Loucy (cell line): ENCODE data around the gene GRK2.
A peak's percentile ranks its signal among the peaks of the same experiment; 100 is the strongest.

Experiments
- H2AFZ ChIP-seq: fragments of 200-600 bp; sonication (generic); 2 replicates; pipeline ENCODE4 v1.6.0; 2016; ENCODE audit warnings: antibody characterized with exemption, mild to moderate bottlenecking, low read length, moderate library complexity
- H3F3A ChIP-seq: fragments of 200-600 bp; 2 replicates; pipeline ENCODE4 v1.6.0; 2016; ENCODE audit warnings: antibody characterized with exemption, low read depth, mild to moderate bottlenecking
- H3K27me3 ChIP-seq: fragments of 200-600 bp; sonication (generic); 2 replicates; pipeline ENCODE4 v1.6.1; 2014; ENCODE audit warnings: low read length, mild to moderate bottlenecking; ENCODE audit not compliant: insufficient read depth, poor library complexity, severe bottlenecking
- H3K36me3 ChIP-seq: fragments of 200-600 bp; sonication (generic); 2 replicates; pipeline ENCODE4 v1.6.1; 2016; ENCODE audit warnings: low read length; ENCODE audit not compliant: insufficient read depth
- H3K4me1 ChIP-seq: fragments of 200-600 bp; sonication (generic); 2 replicates; pipeline ENCODE4 v1.5.1; 2014; ENCODE audit warnings: low read length, mild to moderate bottlenecking; ENCODE audit not compliant: insufficient read depth, poor library complexity, severe bottlenecking
- H3K4me2 ChIP-seq: fragments of 200-600 bp; sonication (generic); 2 replicates; pipeline ENCODE4 v1.6.0; 2014; ENCODE audit warnings: antibody characterized with exemption, low read length, low read depth, mild to moderate bottlenecking; ENCODE audit not compliant: poor library complexity, severe bottlenecking
- H3K4me3 ChIP-seq: fragments of 200-600 bp; sonication (generic); 2 replicates; pipeline ENCODE4 v1.5.1; 2014; ENCODE audit warnings: low read length, mild to moderate bottlenecking, mixed read lengths; ENCODE audit not compliant: poor library complexity, severe bottlenecking
- H3K79me2 ChIP-seq: fragments of 200-600 bp; sonication (generic); 2 replicates; pipeline ENCODE4 v1.6.1; 2014; ENCODE audit warnings: low read length; ENCODE audit not compliant: insufficient read depth
- H3K9ac ChIP-seq: fragments of 200-600 bp; sonication (generic); 2 replicates; pipeline ENCODE4 v1.6.0; 2014; ENCODE audit warnings: mild to moderate bottlenecking, low read depth, low read length, moderate library complexity; ENCODE audit not compliant: poor library complexity, severe bottlenecking
- H3K9me2 ChIP-seq: fragments of 200-600 bp; sonication (generic); replicated peaks from 2 replicates; pipeline ENCODE4 v1.6.1; 2016; ENCODE audit warnings: low read depth, low read length, mixed read lengths
- H3K9me3 ChIP-seq: fragments of 200-600 bp; sonication (generic); 2 replicates; pipeline ENCODE4 v1.6.1; 2014; ENCODE audit warnings: mild to moderate bottlenecking, antibody characterized with exemption, low read length, low read depth; ENCODE audit not compliant: insufficient read depth
- H4K20me1 ChIP-seq: fragments of 200-600 bp; sonication (generic); 2 replicates; pipeline ENCODE4 v1.6.0; 2014; ENCODE audit warnings: antibody characterized with exemption, low read length, mild to moderate bottlenecking; ENCODE audit not compliant: insufficient read depth, poor library complexity, severe bottlenecking
- EZH2phosphoT487 ChIP-seq: fragments of 200-600 bp; IDR thresholded peaks from 2 replicates; pipeline ENCODE4 v1.6.1; 2018; ENCODE audit warnings: antibody characterized with exemption, mild to moderate bottlenecking, moderate library complexity, borderline replicate concordance
- TF ChIP-seq, protein P1 (sequence below): fragments of 200-600 bp; sonication (generic); conservative IDR thresholded peaks from 2 replicates; pipeline ENCODE4 v1.5.1; 2014; ENCODE audit warnings: mild to moderate bottlenecking, antibody characterized with exemption, low read length

The GRK2 gene

GRCh38 chr11:67293090-67293489 lies 26.8 kb downstream of the GRK2 start:
- peak overlapping the region; percentile 21 for H3K4me2 ChIP-seq

DNA sequence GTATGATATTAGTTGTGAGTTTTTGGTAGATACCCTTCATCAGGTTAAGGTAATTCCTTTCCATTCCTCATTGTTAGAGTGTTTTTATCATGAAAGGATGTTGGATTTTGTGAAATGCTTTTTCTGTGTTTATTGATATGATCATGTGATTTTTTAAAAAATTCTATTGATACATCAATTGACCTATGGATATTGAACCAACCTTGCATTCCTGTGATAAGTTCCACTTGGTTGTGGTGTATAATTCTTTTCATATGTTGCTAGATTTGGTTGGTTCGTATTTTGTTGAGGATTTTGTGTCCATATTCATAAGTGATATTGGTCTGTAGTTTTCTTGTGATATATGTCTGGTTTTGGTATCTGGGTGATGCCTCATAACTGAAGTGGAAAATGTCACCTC lies 29.6 kb downstream of the GRK2 start:
- no peak overlapping the region for H3K4me3 ChIP-seq
- no peak overlapping the region for H2AFZ ChIP-seq
- H3F3A ChIP-seq: no peaks in the 10 kb centered on the region
- H3K27me3 ChIP-seq: no peaks in the 10 kb centered on the region
- no peak overlapping the region for H3K4me2 ChIP-seq
- peaks cover 6% of the 10 kb centered on the region for H3K9me3 ChIP-seq
- H3K36me3 ChIP-seq: peaks cover 42% of the 10 kb centered on the region
- peaks cover 17% of the 10 kb centered on the region for H4K20me1 ChIP-seq
- H3K79me2 ChIP-seq: peaks cover 55% of the 10 kb centered on the region
- TF ChIP-seq, protein P1, sequence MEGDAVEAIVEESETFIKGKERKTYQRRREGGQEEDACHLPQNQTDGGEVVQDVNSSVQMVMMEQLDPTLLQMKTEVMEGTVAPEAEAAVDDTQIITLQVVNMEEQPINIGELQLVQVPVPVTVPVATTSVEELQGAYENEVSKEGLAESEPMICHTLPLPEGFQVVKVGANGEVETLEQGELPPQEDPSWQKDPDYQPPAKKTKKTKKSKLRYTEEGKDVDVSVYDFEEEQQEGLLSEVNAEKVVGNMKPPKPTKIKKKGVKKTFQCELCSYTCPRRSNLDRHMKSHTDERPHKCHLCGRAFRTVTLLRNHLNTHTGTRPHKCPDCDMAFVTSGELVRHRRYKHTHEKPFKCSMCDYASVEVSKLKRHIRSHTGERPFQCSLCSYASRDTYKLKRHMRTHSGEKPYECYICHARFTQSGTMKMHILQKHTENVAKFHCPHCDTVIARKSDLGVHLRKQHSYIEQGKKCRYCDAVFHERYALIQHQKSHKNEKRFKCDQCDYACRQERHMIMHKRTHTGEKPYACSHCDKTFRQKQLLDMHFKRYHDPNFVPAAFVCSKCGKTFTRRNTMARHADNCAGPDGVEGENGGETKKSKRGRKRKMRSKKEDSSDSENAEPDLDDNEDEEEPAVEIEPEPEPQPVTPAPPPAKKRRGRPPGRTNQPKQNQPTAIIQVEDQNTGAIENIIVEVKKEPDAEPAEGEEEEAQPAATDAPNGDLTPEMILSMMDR: no peak
- TF ChIP-seq EZH2phosphoT487: no peak
- no peak overlapping the region for H3K9ac ChIP-seq
- peaks cover 15% of the 10 kb centered on the region for H3K4me1 ChIP-seq
- no peaks in the 10 kb centered on the region for H3K9me2 ChIP-seq

More at GRCh38 chr11:67293090-67293489, 26.8 kb downstream of the GRK2 start:
- Histone ChIP-seq H3K36me3 (peaks cover 18% of the 10 kb centered on the region), H3K4me1 (peaks cover 26% of the 10 kb centered on the region), H2AFZ (no peak overlapping the region), H3K4me3 (no peak overlapping the region), H3K27me3 (no peaks in the 10 kb centered on the region), H3K9ac (no peak overlapping the region), H3K79me2 (peaks cover 69% of the 10 kb centered on the region), H3K9me2 (no peaks in the 10 kb centered on the region), H3F3A (peaks cover 3% of the 10 kb centered on the region), H4K20me1 (peaks cover 30% of the 10 kb centered on the region), H3K9me3 (peaks cover 6% of the 10 kb centered on the region)
- TF ChIP-seq, protein P1: no peak
- TF ChIP-seq EZH2phosphoT487: no peak

DNA sequence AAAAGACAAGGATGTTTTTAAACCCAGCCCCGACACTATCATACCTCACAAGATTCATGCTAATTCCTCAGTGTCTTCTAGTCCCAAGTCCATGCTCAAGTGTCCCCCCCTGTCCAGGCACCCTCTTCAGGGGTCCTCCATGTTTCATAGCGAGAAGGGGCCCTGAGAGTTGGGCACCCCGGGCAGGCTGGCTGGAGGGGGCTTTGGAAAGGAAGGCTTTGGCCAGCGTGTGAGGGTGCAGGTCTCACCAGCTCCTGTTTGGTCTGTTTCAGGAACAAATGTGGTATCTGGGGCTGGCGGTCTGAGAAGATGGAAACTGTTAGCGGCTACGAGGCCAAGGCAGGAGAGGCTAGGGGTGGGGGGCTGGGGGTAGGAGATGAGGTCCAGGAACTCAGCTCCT lies 32.5 kb downstream of the GRK2 start:
- Histone ChIP-seq H4K20me1 (no peaks in the 10 kb centered on the region), H3K27me3 (no peaks in the 10 kb centered on the region), H3K4me2 (no peak overlapping the region), H3K9me3 (peaks cover 6% of the 10 kb centered on the region), H3K4me3 (no peak overlapping the region), H3K9me2 (no peaks in the 10 kb centered on the region), H3K9ac (no peak overlapping the region), H3K4me1 (no peaks in the 10 kb centered on the region), H3F3A (no peaks in the 10 kb centered on the region), H3K36me3 (peaks cover 47% of the 10 kb centered on the region), H3K79me2 (peaks cover 29% of the 10 kb centered on the region), H2AFZ (no peak overlapping the region)
- TF ChIP-seq, protein P1: no peak
- TF ChIP-seq EZH2phosphoT487: no peak
